ENCODE data around the gene GOLGA1. TPM values are rescaled to one million over a fixed set of nuclear protein-coding genes. Genes with fewer than 3 reads are reported as not detected.

Gene GOLGA1
- total RNA-seq, 2 experiments from 2014 or later: 19.0 to 19.2 TPM

- CTCF ChIA-PET (ENCODE audit: unreplicated experiment): interaction anchor here (1.1 kb wide), 1 partner anchor 114 kb away, joined by 3 read pairs; no protein-coding TSS in a partner anchor
- Histone ChIP-seq H3K36me3 (ENCODE audit: insufficient read depth, low read length) (peaks cover 65% of the 10 kb centered on the region), H3K27ac (ENCODE audit: low read depth, low read length, poor library complexity, severe bottlenecking) (no peak overlapping the region), H3K9me2 (ENCODE audit: insufficient read depth, low read length) (no peaks in the 10 kb centered on the region), H3K79me2 (ENCODE audit: insufficient read depth, low read depth, low read length) (no peaks in the 10 kb centered on the region), H3K4me1 (ENCODE audit: insufficient read depth, low read length, poor library complexity, severe bottlenecking) (peaks cover 8% of the 10 kb centered on the region), H3K4me3 (ENCODE audit: low read depth, low read length, poor library complexity, severe bottlenecking) (no peak overlapping the region), H3K4me2 (ENCODE audit: low read length) (no peak overlapping the region), H2AFZ (ENCODE audit: low read length) (no peak overlapping the region), H4K20me1 (ENCODE audit: insufficient read depth, low read length) (no peaks in the 10 kb centered on the region), H3K9me3 (ENCODE audit: low read length) (no peaks in the 10 kb centered on the region)
- no TSS peak for BruUV-seq (replicated peaks)
- intact Hi-C loops (cut with micrococcal nuclease; ENCODE audit: unreplicated experiment): loop anchor here (1.0 to 5.0 kb wide), 4 partner anchors 21 to 478 kb away; partner anchors contain the start of gene WDR38
- TF ChIP-seq EZH2phosphoT487 (IDR thresholded peaks at IDR 0.05; ENCODE audit: borderline replicate concordance, low read depth, low read length) (no peak), CTCF (conservative IDR thresholded peaks at IDR 0.05; ENCODE audit: low read length) (no peak)
- DNase-seq (ENCODE audit: low spot score): no peak
- POLR2A ChIA-PET: interaction anchor here (1.5 kb wide), 1 partner anchor 117 kb away, joined by 3 read pairs; no protein-coding TSS in a partner anchor
These were observed 46.7 kb downstream of the GOLGA1 start for GRCh38 chr9:124894035-124894740.

- intact Hi-C loops (cut with micrococcal nuclease; ENCODE audit: unreplicated experiment): loop anchor here (5.0 kb wide), 1 partner anchor 482 kb away; no protein-coding TSS in a partner anchor
- H4K20me1 ChIP-seq (ENCODE audit: insufficient read depth, low read length): no peaks in the 10 kb centered on the region
- H3K4me1 ChIP-seq (ENCODE audit: insufficient read depth, low read length, poor library complexity, severe bottlenecking): peaks cover 8% of the 10 kb centered on the region
- no peak overlapping the region for H2AFZ ChIP-seq (ENCODE audit: low read length)
- no peak for DNase-seq (ENCODE audit: low spot score)
- no peak overlapping the region for H3K27ac ChIP-seq (ENCODE audit: low read depth, low read length, poor library complexity, severe bottlenecking)
- H3K9me2 ChIP-seq (ENCODE audit: insufficient read depth, low read length): no peaks in the 10 kb centered on the region
- peaks cover 74% of the 10 kb centered on the region for H3K36me3 ChIP-seq (ENCODE audit: insufficient read depth, low read length)
- no peak overlapping the region for H3K4me2 ChIP-seq (ENCODE audit: low read length)
- no peaks in the 10 kb centered on the region for H3K79me2 ChIP-seq (ENCODE audit: insufficient read depth, low read depth, low read length)
- CTCF ChIA-PET (ENCODE audit: unreplicated experiment): no interaction called here
- H3K4me3 ChIP-seq (ENCODE audit: low read depth, low read length, poor library complexity, severe bottlenecking): no peak overlapping the region
- BruUV-seq (replicated peaks): no TSS peak
- POLR2A ChIA-PET: interaction anchor here (1.0 kb wide), 1 partner anchor 13 kb away, joined by 3 read pairs; no protein-coding TSS in a partner anchor
- no peaks in the 10 kb centered on the region for H3K9me3 ChIP-seq (ENCODE audit: low read length)
- TF ChIP-seq EZH2phosphoT487 (IDR thresholded peaks at IDR 0.05; ENCODE audit: borderline replicate concordance, low read depth, low read length) (no peak), CTCF (conservative IDR thresholded peaks at IDR 0.05; ENCODE audit: low read length) (no peak)
These were observed 50.7 kb downstream of the GOLGA1 start for GRCh38 chr9:124890179-124890578.

- ChIA-PET POLR2A (interaction anchor here (1.0 kb wide), 1 partner anchor 11 kb away, joined by 3 read pairs; no protein-coding TSS in a partner anchor), CTCF (ENCODE audit: unreplicated experiment) (no interaction called here)
- DNase-seq (ENCODE audit: low spot score): no peak
- H4K20me1 ChIP-seq (ENCODE audit: insufficient read depth, low read length): no peaks in the 10 kb centered on the region
- no peaks in the 10 kb centered on the region for H3K4me1 ChIP-seq (ENCODE audit: insufficient read depth, low read length, poor library complexity, severe bottlenecking)
- H3K36me3 ChIP-seq (ENCODE audit: insufficient read depth, low read length): peaks cover 71% of the 10 kb centered on the region
- no TSS peak for BruUV-seq (replicated peaks)
- no peaks in the 10 kb centered on the region for H3K79me2 ChIP-seq (ENCODE audit: insufficient read depth, low read depth, low read length)
- H3K4me2 ChIP-seq (ENCODE audit: low read length): no peak overlapping the region
- H3K9me2 ChIP-seq (ENCODE audit: insufficient read depth, low read length): no peaks in the 10 kb centered on the region
- H3K27ac ChIP-seq (ENCODE audit: low read depth, low read length, poor library complexity, severe bottlenecking): no peak overlapping the region
- intact Hi-C loops (cut with micrococcal nuclease; ENCODE audit: unreplicated experiment): no loop called here
- H2AFZ ChIP-seq (ENCODE audit: low read length): no peak overlapping the region
- H3K4me3 ChIP-seq (ENCODE audit: low read depth, low read length, poor library complexity, severe bottlenecking): no peak overlapping the region
- no peak for TF ChIP-seq CTCF (conservative IDR thresholded peaks at IDR 0.05; ENCODE audit: low read length)
- no peak for TF ChIP-seq EZH2phosphoT487 (IDR thresholded peaks at IDR 0.05; ENCODE audit: borderline replicate concordance, low read depth, low read length)
- H3K9me3 ChIP-seq (ENCODE audit: low read length): no peaks in the 10 kb centered on the region
These were observed 51.9 kb downstream of the GOLGA1 start for GRCh38 chr9:124889006-124889405.
